Endothelial cell of hepatic sinusoid (primary cell): ENCODE data around the gene DYNLT2B.
"Not testable (repeated sequence)": the region's sequence is repeated elsewhere in the genome, so short reads cannot be mapped to it uniquely, and the experiment has no call there.

ENCODE experiments used
- in situ Hi-C: cut with HindIII; loops from 2 replicates; pipeline ENCODE4 v1.10.0; 2017; ENCODE audit warnings: low sequenced_read_pairs

Gene DYNLT2B

GRCh38 chr3:196317687-196318467, at the start of gene DYNLT2B:
DYNLT2B (minus strand) TSS chr3:196318240; CDS start chr3:196318152, 88 bp downstream.
- in situ Hi-C loops, result no loop called here

DNA sequence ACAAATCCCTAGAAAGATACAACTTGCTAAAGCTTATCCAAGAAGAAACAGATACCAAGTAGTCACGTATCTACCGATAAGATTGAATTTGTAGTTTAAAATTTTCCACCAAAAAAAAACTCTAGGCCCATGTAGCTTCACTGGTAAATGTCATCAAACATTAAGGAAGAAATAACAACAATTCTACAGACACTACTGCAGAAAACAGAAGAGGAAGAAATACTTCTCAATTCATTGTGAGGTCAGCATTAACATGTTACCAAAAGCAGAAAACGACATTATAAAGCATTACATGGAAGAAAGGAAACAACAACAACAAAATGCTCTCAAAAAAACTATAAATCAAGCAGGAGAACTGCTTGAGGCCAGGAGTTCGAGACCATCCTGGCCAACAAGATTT, 47.7 kb upstream of the DYNLT2B start:
- in situ Hi-C loops, result no loop called here

DNA sequence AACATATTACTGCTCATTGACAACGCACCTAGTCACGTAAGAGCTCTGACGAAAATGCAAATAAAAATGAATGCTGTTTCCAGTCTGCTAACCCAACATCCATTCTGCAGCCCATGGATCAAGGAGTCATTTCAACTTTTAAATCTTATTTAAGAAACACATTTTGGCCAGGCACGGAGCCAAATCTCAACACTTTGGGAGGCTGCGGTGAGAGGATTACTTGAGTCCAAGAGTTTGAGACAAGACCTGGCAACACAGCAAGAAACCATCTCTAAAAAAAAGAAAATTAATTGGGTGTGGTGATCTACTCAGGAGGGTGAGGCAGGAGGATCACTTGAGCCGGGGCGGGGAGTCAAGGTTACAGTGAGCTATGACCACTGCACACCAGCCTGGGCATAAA, 42.5 kb upstream of the DYNLT2B start:
- in situ Hi-C loops, result no loop called here

DNA sequence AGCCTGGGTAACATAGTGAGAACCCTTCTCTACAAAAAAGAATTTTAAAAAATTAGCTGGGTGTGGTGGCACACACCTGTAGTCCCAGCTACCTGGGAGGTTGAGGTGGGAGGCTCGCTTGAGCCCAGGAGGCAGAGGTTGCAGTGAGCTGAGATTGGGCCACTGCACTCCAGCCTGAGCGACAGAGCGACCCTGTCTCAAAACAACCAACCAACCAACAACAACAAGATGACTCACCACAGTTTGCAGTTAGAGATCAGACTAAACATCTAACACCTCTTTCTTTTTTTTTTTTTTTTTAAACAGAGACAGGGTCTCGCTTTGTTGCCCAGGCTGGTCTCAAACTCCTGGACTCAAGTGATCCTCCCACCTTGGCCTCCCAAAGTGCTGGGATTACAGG, 40.5 kb upstream of the DYNLT2B start:
- in situ Hi-C loops, result loop anchor here (5.0 kb wide), 1 partner anchor 84 kb away; no protein-coding TSS in a partner anchor

DNA sequence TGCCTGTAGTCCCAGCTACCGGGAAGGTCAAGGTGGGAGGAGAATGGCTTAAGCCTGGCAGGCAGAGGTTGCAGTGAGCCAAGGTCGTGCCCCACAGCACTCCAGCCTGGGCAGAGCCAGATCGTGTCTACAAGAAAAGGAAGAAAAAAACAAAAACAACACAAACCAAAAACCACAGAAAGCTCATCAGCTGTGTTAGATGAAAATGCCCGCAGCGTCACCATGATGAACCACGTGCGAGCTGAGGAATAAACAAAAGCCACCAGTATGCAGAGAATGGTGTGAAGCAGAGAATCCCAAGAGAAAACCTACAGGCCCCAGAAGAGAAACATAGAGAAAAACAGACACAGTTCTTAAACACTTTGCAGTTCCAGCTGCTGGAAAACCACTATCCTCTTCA, 39.9 kb upstream of the DYNLT2B start:
- in situ Hi-C loops, result loop anchor here (5.0 kb wide), 1 partner anchor 84 kb away; no protein-coding TSS in a partner anchor

GRCh38 chr3:196356556-196356955, 38.5 kb upstream of the DYNLT2B start:
- in situ Hi-C loops, result loop anchor here (5.0 kb wide), 1 partner anchor 86 kb away; no protein-coding TSS in a partner anchor

DNA sequence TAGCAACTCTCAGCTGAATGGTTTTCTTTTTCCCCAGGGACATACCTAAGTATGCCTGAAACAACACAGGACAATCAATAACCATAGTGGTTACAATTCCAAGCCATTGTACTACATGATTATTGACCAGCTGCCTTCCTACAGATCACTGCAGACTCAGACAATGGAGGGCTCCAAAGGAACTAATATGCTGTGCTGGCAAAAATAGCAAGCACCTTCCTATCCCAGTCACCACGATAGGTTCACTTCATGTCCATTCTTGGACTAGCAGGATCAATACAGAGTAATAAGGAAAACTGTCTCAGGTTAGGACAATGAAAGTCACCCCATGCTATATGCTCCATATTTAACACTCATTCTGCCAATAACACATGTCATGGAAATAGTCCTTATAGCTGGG, 37.6 kb upstream of the DYNLT2B start:
- in situ Hi-C loops, result loop anchor here (5.0 kb wide), 1 partner anchor 87 kb away; no protein-coding TSS in a partner anchor

- in situ Hi-C loops, result no loop called here
Observed at GRCh38 chr3:196354132-196354531, 36.1 kb upstream of the DYNLT2B start.

DNA sequence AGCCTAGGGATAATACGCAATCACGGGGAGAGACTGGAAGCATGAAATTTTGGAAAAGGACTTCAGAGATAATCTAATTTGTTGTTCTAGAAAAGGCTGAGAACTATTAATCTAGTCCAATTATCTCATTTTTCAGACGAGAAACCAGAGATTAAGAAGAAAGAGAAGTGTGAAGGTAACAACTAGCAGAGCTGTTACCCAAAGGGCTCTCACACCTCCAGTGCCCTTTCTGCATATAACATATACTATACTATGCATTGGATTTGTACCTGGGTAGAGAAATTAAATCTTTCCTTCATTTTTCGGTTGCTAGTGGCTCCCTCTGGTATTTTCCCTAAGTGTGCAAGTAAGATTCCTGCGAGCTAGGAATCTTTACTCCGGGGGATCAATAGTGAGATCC, 33.5 kb upstream of the DYNLT2B start:
- in situ Hi-C loops, result no loop called here

- in situ Hi-C loops, result no loop called here
Observed at GRCh38 chr3:196350067-196350466, 32.0 kb upstream of the DYNLT2B start.

- in situ Hi-C loops, result no loop called here
Observed at GRCh38 chr3:196348698-196349097, 30.7 kb upstream of the DYNLT2B start.

- in situ Hi-C loops, result no loop called here
Observed at GRCh38 chr3:196344663-196345062, 26.6 kb upstream of the DYNLT2B start.

- in situ Hi-C loops, result not testable (repeated sequence)
Observed at GRCh38 chr3:196343917-196344316, 25.9 kb upstream of the DYNLT2B start.

- in situ Hi-C loops, result no loop called here
Observed at GRCh38 chr3:196341137-196341536, 23.1 kb upstream of the DYNLT2B start.

DNA sequence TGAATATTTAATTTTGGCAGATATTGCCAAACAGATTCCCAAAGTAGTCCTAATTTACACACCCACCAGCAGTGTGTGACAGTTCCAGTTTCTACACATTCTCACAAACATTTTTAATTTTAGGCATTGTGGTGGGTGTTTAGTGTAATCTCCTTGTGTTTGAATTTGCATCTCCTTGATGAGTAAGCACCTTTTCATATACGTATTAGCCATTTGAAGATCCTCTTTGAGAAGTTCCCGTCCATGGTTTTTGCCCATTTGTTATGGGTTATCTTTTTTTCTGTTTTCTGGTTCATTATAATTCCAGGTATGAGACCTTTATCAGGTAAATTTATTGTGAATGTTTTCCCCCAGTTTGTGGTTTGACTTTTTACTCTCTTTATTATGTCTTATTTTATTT, 22.4 kb upstream of the DYNLT2B start:
- in situ Hi-C loops, result no loop called here

- in situ Hi-C loops, result no loop called here
Observed at GRCh38 chr3:196339493-196340254, 21.6 kb upstream of the DYNLT2B start.

GRCh38 chr3:196339044-196339443, 21.0 kb upstream of the DYNLT2B start:
- in situ Hi-C loops, result no loop called here

DNA sequence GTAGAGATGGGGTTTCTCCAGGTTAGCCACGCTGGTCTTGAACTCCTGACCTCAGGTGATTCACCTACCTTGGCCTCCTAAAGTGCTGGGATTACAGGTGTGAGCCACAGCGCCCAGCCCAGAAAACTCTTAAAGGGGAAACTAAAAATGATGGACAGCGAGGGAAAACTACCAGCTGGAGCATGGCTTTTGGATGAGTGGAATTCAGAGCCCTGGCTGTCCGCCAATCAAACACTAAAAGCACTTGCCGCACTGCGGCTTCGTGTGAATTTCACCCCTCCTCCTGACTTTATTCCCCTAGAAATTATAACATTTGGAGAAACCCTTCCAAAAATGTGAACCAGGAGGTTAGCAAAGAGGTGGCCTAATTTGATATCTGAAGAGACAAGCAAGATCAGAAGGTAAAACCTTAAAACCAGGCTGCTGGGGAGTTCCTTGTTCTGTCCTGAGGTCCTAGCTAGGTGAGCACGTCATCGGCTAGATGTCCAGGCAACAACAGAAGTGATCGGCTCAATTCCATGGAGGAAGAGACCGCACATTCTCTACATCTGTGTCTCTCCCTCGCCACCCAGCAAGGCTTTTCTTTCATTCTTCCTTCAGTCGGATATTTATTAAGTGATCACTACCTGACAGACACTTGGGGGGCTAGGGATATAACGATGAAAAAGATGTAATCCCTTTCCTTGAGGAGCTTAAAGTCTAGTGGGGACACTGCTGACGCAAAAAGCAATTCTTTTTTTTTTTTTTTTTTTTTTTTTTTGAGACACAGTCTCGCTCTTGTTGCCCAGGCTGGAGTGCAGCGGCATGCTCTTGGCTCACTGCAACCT, 18.5 kb upstream of the DYNLT2B start:
- in situ Hi-C loops, result no loop called here

DNA sequence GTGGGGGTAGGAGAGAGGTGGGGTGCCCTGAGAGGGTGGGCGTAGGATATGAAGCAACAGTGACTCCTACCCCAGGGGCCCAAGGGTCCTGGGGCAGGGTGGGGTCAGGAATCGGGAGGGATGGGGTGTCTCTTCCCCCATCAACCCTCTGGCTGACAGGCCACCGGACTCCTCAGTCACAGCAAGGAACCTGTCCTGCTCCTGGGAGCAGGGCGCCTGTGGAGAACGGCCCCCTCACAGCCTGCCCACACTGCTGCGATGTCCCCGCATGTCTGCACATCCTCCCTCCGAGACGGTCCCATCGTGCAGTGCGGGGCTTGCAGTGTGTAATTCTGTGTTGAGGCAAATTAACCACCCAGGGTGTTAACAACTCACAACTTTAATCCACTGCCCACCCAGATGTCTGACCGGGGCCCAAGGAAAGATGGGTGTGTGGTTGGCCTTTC, 17.5 kb upstream of the DYNLT2B start:
- in situ Hi-C loops, result no loop called here

- in situ Hi-C loops, result no loop called here
Observed at GRCh38 chr3:196334982-196335381, 16.9 kb upstream of the DYNLT2B start.

DNA sequence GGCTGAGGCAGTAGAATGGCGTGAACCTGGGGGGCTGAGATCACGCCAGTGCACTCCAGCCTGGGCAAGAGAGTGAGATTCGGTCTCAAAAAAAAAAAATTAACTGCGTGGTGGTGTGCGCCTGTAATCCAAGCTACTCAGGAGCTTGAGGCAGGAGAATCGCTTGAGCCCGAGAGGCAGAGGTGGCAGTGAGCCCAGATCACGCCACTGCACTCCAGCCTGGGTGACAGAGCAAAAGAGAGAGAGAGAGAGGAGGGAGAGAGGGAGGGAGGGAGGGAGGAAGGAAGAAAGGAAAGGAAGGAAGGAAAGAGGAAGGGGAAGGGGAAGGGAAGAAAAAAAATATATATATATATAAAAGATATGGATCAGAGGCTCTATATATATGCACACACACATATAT, 14.1 kb upstream of the DYNLT2B start:
- in situ Hi-C loops, result no loop called here
